Kidney epithelial cell (primary cell): ENCODE measurements around the gene DYRK4. TPM values are rescaled to one million over a fixed set of nuclear protein-coding genes. Genes with fewer than 3 reads are reported as not detected.
"Not testable (repeated sequence)": the region's sequence is repeated elsewhere in the genome, so short reads cannot be mapped to it uniquely, and the experiment has no call there.

Source experiments
- DNase-seq: peaks from one replicate; pipeline ENCODE4 v3.0.0-alpha.2; 2010; ENCODE audit warnings: low read depth
- H3K27me3 ChIP-seq: 2 replicates; pipeline ENCODE4 v1.6.0; 2011; ENCODE audit warnings: low read length; ENCODE audit not compliant: control insufficient read depth, insufficient read depth
- H3K36me3 ChIP-seq: 2 replicates; pipeline ENCODE4 v1.5.1; 2011; ENCODE audit warnings: low read length; ENCODE audit not compliant: control insufficient read depth, insufficient read depth
- H3K4me3 ChIP-seq: 2 replicates; pipeline ENCODE4 v1.5.1; 2011; ENCODE audit warnings: low read depth, mild to moderate bottlenecking, control low read depth, low read length
- total RNA-seq: library from RNA; depleted of rRNA; stranded (reverse); fragments of >200 nt; gene quantifications from 2 replicates; pipeline ENCODE4 v1.2.3, GENCODE V29; 2015
- TF ChIP-seq, protein P1 (sequence below): IDR thresholded peaks from 2 replicates; pipeline ENCODE4 v1.5.1; 2011; ENCODE audit warnings: mild to moderate bottlenecking, moderate library complexity, low read length, control low read depth, inconsistent platforms; ENCODE audit not compliant: insufficient read depth, poor library complexity, severe bottlenecking

The DYRK4 gene, protein sequence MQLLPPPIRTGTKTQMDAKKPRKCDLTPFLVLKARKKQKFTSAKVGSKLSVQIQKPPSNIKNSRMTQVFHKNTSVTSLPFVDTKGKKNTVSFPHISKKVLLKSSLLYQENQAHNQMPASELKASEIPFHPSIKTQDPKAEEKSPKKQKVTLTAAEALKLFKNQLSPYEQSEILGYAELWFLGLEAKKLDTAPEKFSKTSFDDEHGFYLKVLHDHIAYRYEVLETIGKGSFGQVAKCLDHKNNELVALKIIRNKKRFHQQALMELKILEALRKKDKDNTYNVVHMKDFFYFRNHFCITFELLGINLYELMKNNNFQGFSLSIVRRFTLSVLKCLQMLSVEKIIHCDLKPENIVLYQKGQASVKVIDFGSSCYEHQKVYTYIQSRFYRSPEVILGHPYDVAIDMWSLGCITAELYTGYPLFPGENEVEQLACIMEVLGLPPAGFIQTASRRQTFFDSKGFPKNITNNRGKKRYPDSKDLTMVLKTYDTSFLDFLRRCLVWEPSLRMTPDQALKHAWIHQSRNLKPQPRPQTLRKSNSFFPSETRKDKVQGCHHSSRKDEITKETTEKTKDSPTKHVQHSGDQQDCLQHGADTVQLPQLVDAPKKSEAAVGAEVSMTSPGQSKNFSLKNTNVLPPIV
- total RNA-seq, result 60.3 and 64.8 TPM in 2 replicates

DNA sequence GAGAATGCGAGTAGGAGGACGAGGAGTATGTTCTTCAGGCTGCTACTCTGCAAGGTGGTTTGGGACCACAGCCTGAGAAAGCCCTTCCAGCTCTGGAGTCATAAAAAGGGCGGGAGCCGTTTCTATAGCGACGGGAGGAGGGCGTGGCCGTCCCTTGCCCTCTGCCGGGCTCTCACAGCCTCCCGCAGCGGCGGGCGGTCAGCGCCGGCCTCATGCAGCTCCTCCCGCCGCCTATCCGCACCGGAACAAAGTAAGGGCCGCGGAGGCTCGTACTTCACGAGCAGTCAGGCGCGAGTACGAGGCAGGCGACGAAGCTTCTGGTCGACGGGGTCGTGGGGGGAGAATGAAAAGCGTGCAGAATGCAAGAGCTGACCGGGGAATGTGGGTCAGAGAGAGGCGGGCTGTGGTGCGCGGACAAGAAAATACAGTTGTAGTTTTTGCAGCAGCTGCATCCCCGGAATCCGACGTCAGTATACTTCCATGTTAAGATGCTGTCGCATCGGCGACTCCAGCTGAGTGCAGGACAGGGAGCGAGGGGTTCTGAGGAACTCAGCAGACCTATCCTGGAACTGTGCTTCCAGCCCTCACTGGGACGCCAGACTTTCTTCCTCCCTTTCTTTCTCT, at the start of gene DYRK4:
DYRK4 (plus strand) TSS at position 175 of the 624 bp plus-strand sequence; CDS start at position 213, 38 bp downstream.
- H3K4me3 ChIP-seq, result peak within 1 kb of the TSS; percentile 20
- DNase-seq, result peak; percentile 28
- TF ChIP-seq, protein P1, sequence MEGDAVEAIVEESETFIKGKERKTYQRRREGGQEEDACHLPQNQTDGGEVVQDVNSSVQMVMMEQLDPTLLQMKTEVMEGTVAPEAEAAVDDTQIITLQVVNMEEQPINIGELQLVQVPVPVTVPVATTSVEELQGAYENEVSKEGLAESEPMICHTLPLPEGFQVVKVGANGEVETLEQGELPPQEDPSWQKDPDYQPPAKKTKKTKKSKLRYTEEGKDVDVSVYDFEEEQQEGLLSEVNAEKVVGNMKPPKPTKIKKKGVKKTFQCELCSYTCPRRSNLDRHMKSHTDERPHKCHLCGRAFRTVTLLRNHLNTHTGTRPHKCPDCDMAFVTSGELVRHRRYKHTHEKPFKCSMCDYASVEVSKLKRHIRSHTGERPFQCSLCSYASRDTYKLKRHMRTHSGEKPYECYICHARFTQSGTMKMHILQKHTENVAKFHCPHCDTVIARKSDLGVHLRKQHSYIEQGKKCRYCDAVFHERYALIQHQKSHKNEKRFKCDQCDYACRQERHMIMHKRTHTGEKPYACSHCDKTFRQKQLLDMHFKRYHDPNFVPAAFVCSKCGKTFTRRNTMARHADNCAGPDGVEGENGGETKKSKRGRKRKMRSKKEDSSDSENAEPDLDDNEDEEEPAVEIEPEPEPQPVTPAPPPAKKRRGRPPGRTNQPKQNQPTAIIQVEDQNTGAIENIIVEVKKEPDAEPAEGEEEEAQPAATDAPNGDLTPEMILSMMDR, result no peak
- H3K27me3 ChIP-seq, result no peaks in the 10 kb centered on the region
- no peaks in the 10 kb centered on the region for H3K36me3 ChIP-seq

DNA sequence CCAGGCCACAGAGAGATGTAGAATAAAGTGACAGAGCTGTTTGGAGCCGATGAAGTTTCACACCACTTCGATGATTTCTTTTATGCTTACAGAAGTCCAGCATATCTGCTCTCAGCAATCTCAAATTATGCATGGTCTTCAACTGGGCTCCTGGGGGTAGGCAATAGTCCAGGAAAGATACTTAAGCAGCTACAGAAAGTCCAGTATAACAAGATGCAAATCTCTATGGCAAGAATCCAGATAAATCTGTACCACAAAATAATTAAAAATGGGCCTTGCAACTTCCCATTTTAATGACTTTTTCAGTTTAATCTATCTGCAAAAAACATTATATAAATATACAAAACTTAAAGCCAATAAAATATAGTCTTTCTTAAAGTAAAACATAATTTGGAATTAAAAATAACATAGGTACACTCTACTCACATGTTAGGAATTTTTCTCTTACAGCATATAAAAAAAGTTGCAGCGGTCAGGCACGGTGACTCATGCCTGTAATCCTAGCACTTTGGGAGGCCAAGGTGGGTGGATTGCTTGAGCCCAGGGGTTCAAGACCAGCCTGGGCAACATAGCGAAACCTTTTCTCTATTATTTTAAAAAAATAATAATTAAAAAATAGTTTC, 43.8 kb upstream of the DYRK4 start:
- DNase-seq, result no peak
- TF ChIP-seq, protein P1, result no peak
- H3K36me3 ChIP-seq, result no peaks in the 10 kb centered on the region
- no peak overlapping the region for H3K4me3 ChIP-seq
- no peaks in the 10 kb centered on the region for H3K27me3 ChIP-seq

DNA sequence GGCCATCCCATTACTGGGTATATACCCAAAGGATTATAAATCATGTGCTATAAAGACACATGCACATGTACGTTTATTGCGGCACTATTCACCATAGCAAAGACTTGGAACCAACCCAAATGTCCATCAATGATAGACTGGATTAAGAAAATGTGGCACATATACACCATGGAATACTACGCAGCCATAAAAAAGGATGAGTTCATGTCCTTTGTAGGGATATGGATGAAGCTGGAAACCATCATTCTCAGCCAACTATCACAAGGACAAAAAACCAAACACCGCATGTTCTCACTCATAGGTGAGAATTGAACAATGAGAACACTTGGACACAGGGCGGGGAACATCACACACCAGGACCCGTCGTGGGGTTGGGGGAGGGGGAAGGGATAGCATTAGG, 38.6 kb upstream of the DYRK4 start:
- not testable (repeated sequence) for DNase-seq, H3K36me3 ChIP-seq, H3K27me3 ChIP-seq, H3K4me3 ChIP-seq

DNA sequence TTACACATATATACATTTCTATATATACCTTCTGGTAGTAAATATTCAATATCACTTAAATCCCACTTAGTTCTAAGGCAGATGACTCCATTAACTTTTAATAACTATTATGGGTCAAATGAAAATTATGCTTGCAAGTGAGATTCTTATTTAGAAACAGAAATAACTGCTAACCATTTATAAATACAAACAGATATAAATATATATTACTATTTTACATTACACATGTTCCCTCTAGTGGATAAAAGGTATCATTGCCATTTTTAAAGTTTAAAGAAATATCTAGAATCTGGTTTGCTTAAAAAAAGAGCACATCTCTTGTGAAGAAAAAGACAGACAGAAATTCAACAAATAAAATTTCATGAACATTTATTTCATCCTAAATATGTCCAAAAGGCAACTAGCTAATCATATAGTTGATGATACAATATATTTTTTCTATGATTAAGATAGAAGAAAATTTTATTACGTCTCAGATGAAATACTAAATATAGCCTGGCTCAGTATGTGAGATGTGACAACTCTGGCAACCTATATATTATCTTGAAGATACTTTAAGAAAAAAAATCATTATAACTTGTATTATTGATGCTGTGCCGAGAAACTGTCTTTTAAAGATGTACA, 35.0 kb upstream of the DYRK4 start:
- DNase-seq, result no peak
- Histone ChIP-seq H3K27me3 (no peaks in the 10 kb centered on the region), H3K4me3 (no peak overlapping the region), H3K36me3 (no peaks in the 10 kb centered on the region)
- TF ChIP-seq, protein P1, result peak; percentile 24

DNA sequence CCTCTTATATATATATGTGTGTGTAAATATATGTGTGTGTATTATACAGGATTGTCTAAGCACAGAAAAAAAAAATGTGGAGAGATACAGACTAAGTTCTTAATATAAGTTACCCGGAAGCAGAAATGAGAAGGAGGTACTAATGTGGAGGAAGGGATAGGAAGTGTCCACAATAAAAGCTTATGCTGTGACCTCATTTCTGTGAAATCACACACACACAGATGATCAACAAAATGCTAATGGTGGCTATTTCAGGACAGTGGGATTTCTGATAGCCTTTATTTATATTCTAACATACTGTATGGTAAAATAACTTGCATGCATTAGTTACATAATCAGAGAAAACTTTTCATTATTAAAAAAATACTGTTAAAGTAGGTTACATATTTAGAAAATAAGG, 31.8 kb upstream of the DYRK4 start:
- no peak for DNase-seq
- Histone ChIP-seq H3K27me3 (no peaks in the 10 kb centered on the region), H3K36me3 (no peaks in the 10 kb centered on the region), H3K4me3 (no peak overlapping the region)
- TF ChIP-seq, protein P1, result no peak
